Memory B cell (primary cell): ENCODE data around the gene ISLR.

Source experiments
- ATAC-seq: fragments of 150-1000 bp; cut with Tn5 transposase; 2 replicates; pipeline ENCODE4 v1.10.0; 2021; ENCODE audit warnings: low read depth, mild to moderate bottlenecking, moderate library complexity
- DNase-seq, 2 donors: peaks; one replicate each; pipeline ENCODE4 v3.0.0; 2022; ENCODE audit warnings: low spot score in 2 of 2
- H3K27ac Mint-ChIP-seq: one replicate; pipeline ENCODE4 v1.8.0; 2022; ENCODE audit warnings: mild to moderate bottlenecking, moderate library complexity, mixed read lengths
- H3K27me3 Mint-ChIP-seq: one replicate; pipeline ENCODE4 v1.8.0; 2022; ENCODE audit warnings: mixed read lengths
- H3K36me3 Mint-ChIP-seq: one replicate; pipeline ENCODE4 v1.8.0; 2022; ENCODE audit warnings: mild to moderate bottlenecking, mixed read lengths
- H3K4me1 Mint-ChIP-seq: one replicate; pipeline ENCODE4 v1.8.0; 2022; ENCODE audit warnings: mixed read lengths
- H3K4me3 Mint-ChIP-seq: one replicate; pipeline ENCODE4 v1.8.0; 2022; ENCODE audit warnings: mild to moderate bottlenecking, moderate library complexity, mixed read lengths
- H3K9me3 Mint-ChIP-seq: one replicate; pipeline ENCODE4 v1.8.0; 2022; ENCODE audit warnings: mixed read lengths

The ISLR gene

GRCh38 chr15:74214324-74215021 lies 41.0 kb downstream of the ISLR start:
- Mint-ChIP-seq H3K36me3 (peaks cover 3% of the 10 kb centered on the region), H3K27ac (no peak overlapping the region), H3K4me1 (no peaks in the 10 kb centered on the region), H3K9me3 (no peaks in the 10 kb centered on the region), H3K4me3 (no peak overlapping the region), H3K27me3 (peaks cover 24% of the 10 kb centered on the region)
- no peak for DNase-seq
- ATAC-seq: no peak

- no peaks in the 10 kb centered on the region for H3K9me3 Mint-ChIP-seq
- no peak for DNase-seq
- no peaks in the 10 kb centered on the region for H3K4me1 Mint-ChIP-seq
- H3K4me3 Mint-ChIP-seq: no peak overlapping the region
- ATAC-seq: no peak
- no peak overlapping the region for H3K27ac Mint-ChIP-seq
- peaks cover 3% of the 10 kb centered on the region for H3K36me3 Mint-ChIP-seq
- peaks cover 27% of the 10 kb centered on the region for H3K27me3 Mint-ChIP-seq
These were observed 42.4 kb downstream of the ISLR start for GRCh38 chr15:74215958-74216357.

DNA sequence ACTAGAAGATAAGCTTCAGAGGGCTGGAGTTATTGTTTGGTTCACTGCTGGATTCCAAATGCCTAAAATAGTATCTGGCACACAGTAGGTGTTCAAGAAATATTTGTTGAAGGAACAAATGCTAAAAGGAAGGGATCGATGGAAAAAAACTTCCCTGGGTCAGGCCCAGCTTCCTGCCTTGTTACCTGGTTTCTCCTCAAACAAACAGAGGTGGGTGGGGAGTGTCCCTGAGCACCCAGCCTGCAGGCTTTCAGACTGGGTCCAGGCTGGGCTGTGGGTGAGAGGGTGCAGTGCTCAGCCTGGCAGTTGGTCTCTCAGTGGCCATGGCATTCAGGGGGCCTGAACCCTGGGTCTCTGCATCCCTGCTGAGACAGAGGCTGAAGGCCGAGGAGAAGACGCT lies 43.4 kb downstream of the ISLR start:
- H3K36me3 Mint-ChIP-seq: no peaks in the 10 kb centered on the region
- DNase-seq (no peak), ATAC-seq (no peak)
- peaks cover 22% of the 10 kb centered on the region for H3K27me3 Mint-ChIP-seq
- no peaks in the 10 kb centered on the region for H3K9me3 Mint-ChIP-seq
- no peaks in the 10 kb centered on the region for H3K4me1 Mint-ChIP-seq
- no peak overlapping the region for H3K27ac Mint-ChIP-seq
- H3K4me3 Mint-ChIP-seq: no peak overlapping the region

DNA sequence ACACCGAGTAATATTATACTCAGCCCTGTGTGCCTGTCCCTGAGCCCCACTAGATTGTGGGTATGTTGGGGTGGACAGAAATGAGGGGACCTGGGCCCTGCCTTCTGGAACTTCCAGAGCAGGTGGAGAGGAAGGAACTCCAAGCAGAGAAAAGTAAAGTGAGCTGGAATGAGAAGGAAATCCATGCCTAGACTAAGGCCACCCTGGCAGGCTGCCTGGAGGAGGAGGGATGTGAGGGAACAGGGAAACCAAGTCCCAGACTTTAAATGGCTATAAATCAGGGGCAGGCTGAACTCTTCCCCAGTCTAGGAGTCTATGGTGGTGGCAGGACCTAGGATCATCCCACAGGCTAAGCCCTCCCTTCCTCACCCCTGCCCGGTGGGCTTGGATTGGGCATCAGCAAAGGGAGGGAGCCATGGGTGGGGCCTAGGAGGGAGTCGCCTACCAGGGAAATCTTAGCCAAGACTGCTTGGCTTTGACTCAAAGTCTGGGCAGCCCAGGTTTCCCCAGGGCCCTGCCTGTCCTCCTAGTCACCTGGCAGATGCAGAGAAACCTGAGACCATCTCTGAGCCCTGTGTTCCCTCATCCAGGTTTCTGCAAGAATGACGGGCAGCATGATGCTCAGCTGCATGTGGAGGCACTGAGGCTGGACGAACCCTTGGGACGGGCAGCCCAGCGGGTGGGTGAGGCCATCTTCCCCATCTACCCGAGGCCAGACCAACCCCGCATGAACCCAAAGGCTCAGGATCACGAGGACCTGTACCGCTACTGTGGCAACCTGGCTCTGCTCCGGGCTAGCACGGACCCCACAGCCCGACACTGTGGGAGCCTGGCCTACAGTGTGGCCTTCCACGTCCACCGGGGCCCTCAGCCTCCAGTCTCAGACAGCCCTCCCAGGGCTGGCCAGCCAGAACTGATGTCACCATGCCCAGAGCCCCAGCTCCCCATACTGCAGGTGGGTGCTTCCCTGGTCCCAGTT lies 44.7 kb downstream of the ISLR start:
- ATAC-seq (no peak), DNase-seq (no peak)
- no peaks in the 10 kb centered on the region for H3K36me3 Mint-ChIP-seq
- H3K27ac Mint-ChIP-seq: no peak overlapping the region
- no peaks in the 10 kb centered on the region for H3K9me3 Mint-ChIP-seq
- peaks cover 26% of the 10 kb centered on the region for H3K27me3 Mint-ChIP-seq
- no peak overlapping the region for H3K4me3 Mint-ChIP-seq
- no peaks in the 10 kb centered on the region for H3K4me1 Mint-ChIP-seq

DNA sequence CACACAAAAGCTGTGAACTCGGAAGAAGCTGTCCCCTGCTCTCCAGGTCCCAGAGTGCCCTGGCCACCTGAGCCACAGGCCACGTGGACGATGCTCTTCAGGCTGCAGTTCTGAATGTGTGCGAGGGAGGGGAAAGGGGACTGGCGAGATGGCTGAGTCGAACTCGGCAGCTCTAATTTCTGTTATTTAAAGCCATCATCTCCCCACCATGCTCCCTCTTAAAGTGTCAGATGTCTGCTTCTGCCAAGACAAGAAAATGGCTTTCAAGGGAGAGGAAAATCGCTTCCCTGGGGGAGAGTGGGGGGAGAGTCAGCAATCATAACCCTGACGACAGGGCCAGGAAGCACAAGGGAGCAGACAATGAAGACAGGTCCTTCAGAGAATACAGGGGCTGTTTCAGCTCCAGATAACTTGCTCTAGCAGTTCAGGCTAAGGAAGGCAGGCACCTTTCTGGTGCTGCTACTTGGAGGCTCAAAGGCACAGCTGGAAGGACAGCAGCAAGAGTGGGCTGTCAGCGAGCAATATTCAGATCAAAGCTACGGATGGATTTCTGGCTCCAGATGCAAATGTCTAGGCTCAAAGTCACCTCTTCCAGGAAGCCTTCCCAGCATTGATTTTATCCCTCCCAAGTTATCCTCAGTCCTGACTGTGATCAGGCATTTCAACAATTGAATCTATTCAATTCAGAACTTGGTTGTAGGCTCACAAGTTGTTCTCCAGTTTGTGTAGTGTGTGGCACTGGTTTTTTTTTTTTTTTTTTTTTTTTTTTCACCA lies 47.2 kb downstream of the ISLR start:
- H3K4me1 Mint-ChIP-seq: no peaks in the 10 kb centered on the region
- H3K9me3 Mint-ChIP-seq: no peaks in the 10 kb centered on the region
- ATAC-seq (no peak), DNase-seq (no peak)
- peaks cover 30% of the 10 kb centered on the region for H3K27me3 Mint-ChIP-seq
- no peak overlapping the region for H3K27ac Mint-ChIP-seq
- no peaks in the 10 kb centered on the region for H3K36me3 Mint-ChIP-seq
- no peak overlapping the region for H3K4me3 Mint-ChIP-seq

DNA sequence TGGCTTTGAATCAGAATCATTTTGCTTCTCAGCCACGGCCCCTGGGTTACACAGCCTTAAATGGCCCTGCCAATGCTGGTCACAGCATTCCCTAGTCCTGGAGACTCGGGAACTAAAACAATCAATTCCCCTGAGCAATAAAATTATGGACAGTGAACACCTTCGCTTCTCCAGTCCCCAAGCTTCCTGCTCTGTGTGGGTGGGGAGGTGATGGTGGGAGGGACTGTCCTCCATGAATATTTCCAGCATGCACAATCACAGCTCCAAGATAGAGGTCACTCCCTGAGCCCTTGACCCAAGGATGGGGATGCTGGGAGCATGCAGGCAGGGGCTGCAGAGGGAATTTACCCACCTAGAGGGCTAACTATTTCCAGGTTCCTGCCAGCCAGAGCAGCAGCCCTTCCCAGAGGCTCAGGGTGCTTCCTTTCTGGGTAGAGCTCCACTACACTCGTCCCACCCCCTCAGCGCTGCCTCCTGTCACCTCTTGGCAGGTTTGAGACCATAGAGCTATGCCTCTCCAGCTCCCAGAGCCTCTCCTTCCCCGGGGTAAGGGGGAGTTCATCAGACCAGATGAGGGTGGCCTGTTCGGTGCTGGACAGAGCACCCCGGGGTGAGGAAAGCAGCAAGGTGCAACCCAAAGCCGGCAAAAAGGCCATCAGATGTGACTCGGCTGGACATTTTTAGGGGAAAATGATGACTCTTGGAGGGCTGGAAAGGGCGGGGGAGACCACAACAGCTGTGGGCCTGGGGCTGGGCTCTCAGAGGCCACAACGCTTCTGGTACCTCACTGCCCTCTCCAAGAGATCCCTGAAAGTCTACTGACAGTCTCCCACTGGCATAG lies 48.1 kb downstream of the ISLR start:
- Mint-ChIP-seq H3K27ac (no peak overlapping the region), H3K9me3 (no peaks in the 10 kb centered on the region), H3K4me3 (no peak overlapping the region), H3K4me1 (no peaks in the 10 kb centered on the region), H3K27me3 (peaks cover 33% of the 10 kb centered on the region), H3K36me3 (no peaks in the 10 kb centered on the region)
- no peak for ATAC-seq
- DNase-seq: no peak

GRCh38 chr15:74222240-74223119 lies 49.0 kb downstream of the ISLR start:
- no peak overlapping the region for H3K4me3 Mint-ChIP-seq
- ATAC-seq: no peak
- peaks cover 30% of the 10 kb centered on the region for H3K27me3 Mint-ChIP-seq
- DNase-seq: no peak
- no peaks in the 10 kb centered on the region for H3K9me3 Mint-ChIP-seq
- H3K4me1 Mint-ChIP-seq: no peaks in the 10 kb centered on the region
- no peaks in the 10 kb centered on the region for H3K36me3 Mint-ChIP-seq
- H3K27ac Mint-ChIP-seq: no peak overlapping the region

DNA sequence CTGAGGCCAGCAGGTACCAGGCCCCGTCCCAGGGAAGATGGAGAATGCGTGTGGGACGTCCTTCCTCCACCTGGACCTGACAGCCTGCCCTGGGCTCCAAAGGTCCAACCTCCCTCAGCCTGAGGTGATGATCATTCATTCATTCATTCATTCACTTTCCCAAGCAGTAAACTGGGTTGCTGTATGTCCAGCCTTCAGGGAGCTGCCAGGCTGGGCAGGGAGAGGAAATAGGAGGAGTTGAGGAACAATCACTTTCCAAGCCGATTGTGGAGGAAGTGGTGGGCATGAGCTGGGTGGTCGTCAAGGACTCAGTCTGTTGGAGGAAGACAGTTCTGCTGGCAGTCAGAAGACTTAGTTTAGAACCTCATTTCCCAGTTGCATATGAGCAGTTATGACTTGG lies 52.4 kb downstream of the ISLR start:
- Mint-ChIP-seq H3K36me3 (no peaks in the 10 kb centered on the region), H3K4me3 (no peak overlapping the region), H3K27ac (no peak overlapping the region), H3K9me3 (no peaks in the 10 kb centered on the region), H3K27me3 (peaks cover 33% of the 10 kb centered on the region), H3K4me1 (no peaks in the 10 kb centered on the region)
- ATAC-seq (no peak), DNase-seq (no peak)
